ENCODE measurements around the gene KLHL29.

DNA sequence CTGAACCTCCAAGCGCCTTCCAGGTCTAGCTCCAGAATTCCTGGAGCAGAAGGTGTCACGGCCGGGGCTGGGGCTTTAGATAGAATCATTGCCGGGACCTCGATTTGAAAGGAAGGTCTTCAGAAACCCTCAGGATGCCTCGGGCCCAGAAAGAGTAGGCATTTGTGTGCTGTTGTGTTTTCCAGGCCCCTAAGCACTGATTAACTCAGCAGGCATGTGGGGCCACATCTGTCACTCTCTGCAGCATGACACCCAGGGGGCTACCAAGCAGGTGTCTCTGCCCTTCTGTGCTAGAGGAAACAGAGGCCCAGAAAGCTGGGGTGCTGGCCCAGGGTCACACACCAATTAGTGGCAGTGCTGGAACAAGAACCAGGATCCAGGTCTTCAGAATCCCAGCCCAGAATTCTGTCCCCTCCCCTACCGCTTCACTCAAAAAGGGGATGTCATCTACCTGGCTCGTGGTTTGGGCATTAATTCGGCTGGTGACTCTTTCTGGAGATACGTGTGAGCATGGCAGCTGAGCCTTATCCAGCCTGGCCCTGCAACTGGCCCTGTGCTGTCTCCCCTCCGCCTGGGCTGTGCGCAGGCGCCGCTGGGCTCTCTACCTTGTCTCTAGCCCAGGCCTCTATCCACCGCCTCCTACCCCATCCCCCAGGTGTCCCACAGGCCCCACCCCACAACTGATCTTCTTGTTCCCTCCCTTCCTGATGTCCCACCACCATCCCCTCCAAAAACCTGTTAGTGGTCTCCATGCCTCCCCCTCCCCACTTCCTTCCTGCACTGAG lies 296.6 kb downstream of the KLHL29 start:
- TF ChIP-seq, protein P1, sequence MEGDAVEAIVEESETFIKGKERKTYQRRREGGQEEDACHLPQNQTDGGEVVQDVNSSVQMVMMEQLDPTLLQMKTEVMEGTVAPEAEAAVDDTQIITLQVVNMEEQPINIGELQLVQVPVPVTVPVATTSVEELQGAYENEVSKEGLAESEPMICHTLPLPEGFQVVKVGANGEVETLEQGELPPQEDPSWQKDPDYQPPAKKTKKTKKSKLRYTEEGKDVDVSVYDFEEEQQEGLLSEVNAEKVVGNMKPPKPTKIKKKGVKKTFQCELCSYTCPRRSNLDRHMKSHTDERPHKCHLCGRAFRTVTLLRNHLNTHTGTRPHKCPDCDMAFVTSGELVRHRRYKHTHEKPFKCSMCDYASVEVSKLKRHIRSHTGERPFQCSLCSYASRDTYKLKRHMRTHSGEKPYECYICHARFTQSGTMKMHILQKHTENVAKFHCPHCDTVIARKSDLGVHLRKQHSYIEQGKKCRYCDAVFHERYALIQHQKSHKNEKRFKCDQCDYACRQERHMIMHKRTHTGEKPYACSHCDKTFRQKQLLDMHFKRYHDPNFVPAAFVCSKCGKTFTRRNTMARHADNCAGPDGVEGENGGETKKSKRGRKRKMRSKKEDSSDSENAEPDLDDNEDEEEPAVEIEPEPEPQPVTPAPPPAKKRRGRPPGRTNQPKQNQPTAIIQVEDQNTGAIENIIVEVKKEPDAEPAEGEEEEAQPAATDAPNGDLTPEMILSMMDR (IDR thresholded peaks at IDR 0.05), result no peak
- no peak for TF ChIP-seq POLR2A (IDR thresholded peaks at IDR 0.05)
